SK-N-SH treated with all-trans-retinoic acid at 6 μM for 48 hours (cell line): Measurements from ENCODE around the gene PPP1R13B.

Source experiments
- ARNTL ChIP-seq: fragments of 450-650 bp; formaldehyde crosslinking; IDR thresholded peaks from 2 replicates; pipeline ENCODE4 v1.5.0; 2020; ENCODE audit warnings: low read depth, mild to moderate bottlenecking, moderate library complexity, borderline replicate concordance
- ESRRG ChIP-seq: fragments of 250-450 bp; sonication (Bioruptor Pico); IDR thresholded peaks from 2 replicates; pipeline ENCODE4 v1.6.1; 2021; ENCODE audit warnings: mild to moderate bottlenecking
- GLIS3 ChIP-seq: fragments of 250-450 bp; sonication (Bioruptor Pico); IDR thresholded peaks from 2 replicates; pipeline ENCODE4 v1.5.0; 2020; ENCODE audit warnings: mild to moderate bottlenecking, moderate library complexity
- ISL1 ChIP-seq: fragments of 250-450 bp; sonication (Bioruptor Pico); IDR thresholded peaks from 2 replicates; pipeline ENCODE4 v2.1.2; 2022; ENCODE audit warnings: mild to moderate bottlenecking, moderate library complexity
- PPARA ChIP-seq: fragments of 250-450 bp; sonication (Bioruptor Pico); IDR thresholded peaks from 2 replicates; pipeline ENCODE4 v1.5.0; 2020; ENCODE audit warnings: mild to moderate bottlenecking, borderline replicate concordance
- TOX ChIP-seq: fragments of 250-450 bp; sonication (Bioruptor Pico); IDR thresholded peaks from 2 replicates; pipeline ENCODE4 v1.8.0; 2021; ENCODE audit warnings: mild to moderate bottlenecking, moderate library complexity, borderline replicate concordance
- ZFP30 ChIP-seq: fragments of 450-650 bp; formaldehyde crosslinking; IDR thresholded peaks from 2 replicates; pipeline ENCODE4 v1.5.0; 2022; ENCODE audit warnings: mild to moderate bottlenecking, moderate library complexity
- ZNF70 ChIP-seq: fragments of 450-650 bp; formaldehyde crosslinking; IDR thresholded peaks from 2 replicates; pipeline ENCODE4 v1.5.0; 2020; ENCODE audit warnings: mild to moderate bottlenecking, moderate library complexity
- TF ChIP-seq, protein P1 (sequence below): fragments of 250-450 bp; sonication (Bioruptor Pico); IDR thresholded peaks from 2 replicates; pipeline ENCODE4 v1.8.0; 2020; ENCODE audit warnings: mild to moderate bottlenecking, moderate library complexity, borderline replicate concordance
- TF ChIP-seq, protein P2 (sequence below): fragments of 250-450 bp; sonication (Bioruptor Pico); IDR thresholded peaks from 2 replicates; pipeline ENCODE4 v1.5.1; 2020; ENCODE audit warnings: low read depth, mild to moderate bottlenecking, moderate library complexity
- TF ChIP-seq, protein P3 (sequence below): fragments of 250-450 bp; sonication (Bioruptor Pico); IDR thresholded peaks from 2 replicates; pipeline ENCODE4 v1.8.0; 2021; ENCODE audit warnings: low read depth, mild to moderate bottlenecking, moderate library complexity, borderline replicate concordance
- TF ChIP-seq, protein P4 (sequence below): fragments of 250-450 bp; sonication (Bioruptor Pico); IDR thresholded peaks from 2 replicates; pipeline ENCODE4 v1.5.1; 2021; ENCODE audit warnings: mild to moderate bottlenecking, moderate library complexity

DNA sequence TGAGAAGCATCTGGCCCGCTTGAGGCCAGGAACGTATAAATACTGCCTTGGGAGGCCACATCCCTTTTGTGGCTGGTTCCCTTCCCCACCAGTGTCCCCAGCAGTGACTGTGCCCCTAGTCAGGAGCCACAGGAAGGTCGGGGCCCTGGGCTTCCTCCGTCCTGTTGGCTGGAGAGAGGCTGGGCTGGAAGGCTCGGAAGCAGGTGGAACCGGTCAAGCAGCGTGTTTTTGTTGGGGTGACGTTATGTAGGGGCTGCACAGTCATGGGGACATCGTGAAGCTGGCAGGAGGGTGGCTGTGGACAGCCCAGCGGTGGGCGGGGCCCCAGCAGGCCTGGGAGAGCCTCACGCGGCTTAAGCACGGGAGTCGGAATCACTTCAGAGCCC, 142.3 kb downstream of the PPP1R13B start:
- TF ChIP-seq PPARA (CRISPR knock-in tag) (no peak), ZNF70 (no peak), ZFP30 (CRISPR knock-in tag) (no peak), ESRRG (no peak), GLIS3 (no peak), ISL1 (CRISPR knock-in tag) (no peak), TOX (CRISPR knock-in tag) (no peak), ARNTL (CRISPR knock-in tag) (no peak)
- TF ChIP-seq, protein P1, sequence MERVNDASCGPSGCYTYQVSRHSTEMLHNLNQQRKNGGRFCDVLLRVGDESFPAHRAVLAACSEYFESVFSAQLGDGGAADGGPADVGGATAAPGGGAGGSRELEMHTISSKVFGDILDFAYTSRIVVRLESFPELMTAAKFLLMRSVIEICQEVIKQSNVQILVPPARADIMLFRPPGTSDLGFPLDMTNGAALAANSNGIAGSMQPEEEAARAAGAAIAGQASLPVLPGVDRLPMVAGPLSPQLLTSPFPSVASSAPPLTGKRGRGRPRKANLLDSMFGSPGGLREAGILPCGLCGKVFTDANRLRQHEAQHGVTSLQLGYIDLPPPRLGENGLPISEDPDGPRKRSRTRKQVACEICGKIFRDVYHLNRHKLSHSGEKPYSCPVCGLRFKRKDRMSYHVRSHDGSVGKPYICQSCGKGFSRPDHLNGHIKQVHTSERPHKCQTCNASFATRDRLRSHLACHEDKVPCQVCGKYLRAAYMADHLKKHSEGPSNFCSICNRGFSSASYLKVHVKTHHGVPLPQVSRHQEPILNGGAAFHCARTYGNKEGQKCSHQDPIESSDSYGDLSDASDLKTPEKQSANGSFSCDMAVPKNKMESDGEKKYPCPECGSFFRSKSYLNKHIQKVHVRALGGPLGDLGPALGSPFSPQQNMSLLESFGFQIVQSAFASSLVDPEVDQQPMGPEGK (CRISPR knock-in tag) = no peak
- TF ChIP-seq, protein P2, sequence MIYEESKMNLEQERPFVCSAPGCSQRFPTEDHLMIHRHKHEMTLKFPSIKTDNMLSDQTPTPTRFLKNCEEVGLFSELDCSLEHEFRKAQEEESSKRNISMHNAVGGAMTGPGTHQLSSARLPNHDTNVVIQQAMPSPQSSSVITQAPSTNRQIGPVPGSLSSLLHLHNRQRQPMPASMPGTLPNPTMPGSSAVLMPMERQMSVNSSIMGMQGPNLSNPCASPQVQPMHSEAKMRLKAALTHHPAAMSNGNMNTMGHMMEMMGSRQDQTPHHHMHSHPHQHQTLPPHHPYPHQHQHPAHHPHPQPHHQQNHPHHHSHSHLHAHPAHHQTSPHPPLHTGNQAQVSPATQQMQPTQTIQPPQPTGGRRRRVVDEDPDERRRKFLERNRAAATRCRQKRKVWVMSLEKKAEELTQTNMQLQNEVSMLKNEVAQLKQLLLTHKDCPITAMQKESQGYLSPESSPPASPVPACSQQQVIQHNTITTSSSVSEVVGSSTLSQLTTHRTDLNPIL (CRISPR knock-in tag) = no peak
- TF ChIP-seq, protein P3, sequence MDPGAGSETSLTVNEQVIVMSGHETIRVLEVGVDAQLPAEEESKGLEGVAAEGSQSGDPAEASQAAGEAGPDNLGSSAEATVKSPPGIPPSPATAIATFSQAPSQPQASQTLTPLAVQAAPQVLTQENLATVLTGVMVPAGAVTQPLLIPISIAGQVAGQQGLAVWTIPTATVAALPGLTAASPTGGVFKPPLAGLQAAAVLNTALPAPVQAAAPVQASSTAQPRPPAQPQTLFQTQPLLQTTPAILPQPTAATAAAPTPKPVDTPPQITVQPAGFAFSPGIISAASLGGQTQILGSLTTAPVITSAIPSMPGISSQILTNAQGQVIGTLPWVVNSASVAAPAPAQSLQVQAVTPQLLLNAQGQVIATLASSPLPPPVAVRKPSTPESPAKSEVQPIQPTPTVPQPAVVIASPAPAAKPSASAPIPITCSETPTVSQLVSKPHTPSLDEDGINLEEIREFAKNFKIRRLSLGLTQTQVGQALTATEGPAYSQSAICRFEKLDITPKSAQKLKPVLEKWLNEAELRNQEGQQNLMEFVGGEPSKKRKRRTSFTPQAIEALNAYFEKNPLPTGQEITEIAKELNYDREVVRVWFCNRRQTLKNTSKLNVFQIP (CRISPR knock-in tag) = no peak
- TF ChIP-seq, protein P4, sequence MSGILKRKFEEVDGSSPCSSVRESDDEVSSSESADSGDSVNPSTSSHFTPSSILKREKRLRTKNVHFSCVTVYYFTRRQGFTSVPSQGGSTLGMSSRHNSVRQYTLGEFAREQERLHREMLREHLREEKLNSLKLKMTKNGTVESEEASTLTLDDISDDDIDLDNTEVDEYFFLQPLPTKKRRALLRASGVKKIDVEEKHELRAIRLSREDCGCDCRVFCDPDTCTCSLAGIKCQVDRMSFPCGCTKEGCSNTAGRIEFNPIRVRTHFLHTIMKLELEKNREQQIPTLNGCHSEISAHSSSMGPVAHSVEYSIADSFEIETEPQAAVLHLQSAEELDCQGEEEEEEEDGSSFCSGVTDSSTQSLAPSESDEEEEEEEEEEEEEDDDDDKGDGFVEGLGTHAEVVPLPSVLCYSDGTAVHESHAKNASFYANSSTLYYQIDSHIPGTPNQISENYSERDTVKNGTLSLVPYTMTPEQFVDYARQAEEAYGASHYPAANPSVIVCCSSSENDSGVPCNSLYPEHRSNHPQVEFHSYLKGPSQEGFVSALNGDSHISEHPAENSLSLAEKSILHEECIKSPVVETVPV (CRISPR knock-in tag) = no peak
